Left ventricle myocardium inferior (tissue), 1 donor: ENCODE data around the gene ARHGAP1. TPM values are rescaled to one million over a fixed set of nuclear protein-coding genes. Genes with fewer than 3 reads are reported as not detected.

ENCODE experiments used
- DNase-seq: peaks from one replicate; pipeline ENCODE4 v3.0.0-alpha.2; 2020
- H3K27ac ChIP-seq: fragments of 200-600 bp; replicated peaks from 2 replicates; pipeline ENCODE4 v1.8.0; 2021
- H3K27me3 ChIP-seq: fragments of 200-600 bp; 2 replicates; pipeline ENCODE4 v1.8.0; 2021; ENCODE audit warnings: low read depth
- H3K36me3 ChIP-seq: fragments of 200-600 bp; 2 replicates; pipeline ENCODE4 v1.8.0; 2021
- H3K4me1 ChIP-seq: fragments of 200-600 bp; 2 replicates; pipeline ENCODE4 v1.8.0; 2021
- H3K4me3 ChIP-seq: fragments of 200-600 bp; 2 replicates; pipeline ENCODE4 v1.8.0; 2021; ENCODE audit warnings: mild to moderate bottlenecking, moderate library complexity
- H3K9me3 ChIP-seq: fragments of 200-600 bp; replicated peaks from 2 replicates; pipeline ENCODE4 v1.8.0; 2021
- intact Hi-C: fragments of 100-400 bp; cut with micrococcal nuclease; formaldehyde crosslinking; loops from one replicate; pipeline ENCODE4 v1.11.0; 2022
- total RNA-seq: library from RNA; stranded (reverse); fragmentation: NEBNext Ultra II Directional; extraction: Animal tissue kit (Norgen Biotek cat#: 25700); gene quantifications from one replicate; pipeline ENCODE4 v1.2.1, GENCODE V29; 2021
- TF ChIP-seq, protein P1 (sequence below): fragments of 200-600 bp; IDR thresholded peaks from 2 replicates; pipeline ENCODE4 v1.8.0; 2021; ENCODE audit warnings: antibody characterized with exemption, mild to moderate bottlenecking, borderline replicate concordance
- donor health status: DM: no; HTN: yes; CAD: no; lungs with severe emphysema.

ARHGAP1 gene
- total RNA-seq, 1 donor from 2014 or later = 101 TPM

DNA sequence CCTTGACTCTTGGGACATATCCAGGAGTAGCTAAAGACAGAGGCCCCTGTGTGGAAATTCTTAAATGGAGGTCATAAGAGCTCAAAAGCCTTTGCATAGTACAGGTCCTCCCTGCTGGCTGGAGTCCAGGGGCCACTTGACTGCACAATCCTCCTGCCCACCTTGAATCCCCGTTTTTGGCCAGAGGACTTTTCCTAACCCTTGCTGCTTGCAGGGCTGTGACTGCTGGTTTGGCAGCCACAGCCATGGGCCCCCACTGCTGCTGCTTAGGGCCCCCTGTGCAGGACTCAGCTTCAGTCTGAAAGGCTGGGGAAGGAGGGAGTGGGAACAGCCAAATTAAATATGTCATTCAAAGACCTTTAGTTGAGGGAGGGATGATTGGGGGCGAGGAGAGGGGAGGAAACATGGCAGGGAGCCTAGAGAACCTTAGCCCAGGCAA, 33.4 kb downstream of the ARHGAP1 start:
- intact Hi-C loops = no loop called here
- Histone ChIP-seq H3K27ac (peak overlapping the region; percentile 88), H3K4me3 (no peak overlapping the region), H3K36me3 (peaks cover 90% of the 10 kb centered on the region), H3K4me1 (peaks cover 73% of the 10 kb centered on the region), H3K9me3 (no peaks in the 10 kb centered on the region), H3K27me3 (no peaks in the 10 kb centered on the region)
- no peak for DNase-seq
- TF ChIP-seq, protein P1, sequence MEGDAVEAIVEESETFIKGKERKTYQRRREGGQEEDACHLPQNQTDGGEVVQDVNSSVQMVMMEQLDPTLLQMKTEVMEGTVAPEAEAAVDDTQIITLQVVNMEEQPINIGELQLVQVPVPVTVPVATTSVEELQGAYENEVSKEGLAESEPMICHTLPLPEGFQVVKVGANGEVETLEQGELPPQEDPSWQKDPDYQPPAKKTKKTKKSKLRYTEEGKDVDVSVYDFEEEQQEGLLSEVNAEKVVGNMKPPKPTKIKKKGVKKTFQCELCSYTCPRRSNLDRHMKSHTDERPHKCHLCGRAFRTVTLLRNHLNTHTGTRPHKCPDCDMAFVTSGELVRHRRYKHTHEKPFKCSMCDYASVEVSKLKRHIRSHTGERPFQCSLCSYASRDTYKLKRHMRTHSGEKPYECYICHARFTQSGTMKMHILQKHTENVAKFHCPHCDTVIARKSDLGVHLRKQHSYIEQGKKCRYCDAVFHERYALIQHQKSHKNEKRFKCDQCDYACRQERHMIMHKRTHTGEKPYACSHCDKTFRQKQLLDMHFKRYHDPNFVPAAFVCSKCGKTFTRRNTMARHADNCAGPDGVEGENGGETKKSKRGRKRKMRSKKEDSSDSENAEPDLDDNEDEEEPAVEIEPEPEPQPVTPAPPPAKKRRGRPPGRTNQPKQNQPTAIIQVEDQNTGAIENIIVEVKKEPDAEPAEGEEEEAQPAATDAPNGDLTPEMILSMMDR = no peak

DNA sequence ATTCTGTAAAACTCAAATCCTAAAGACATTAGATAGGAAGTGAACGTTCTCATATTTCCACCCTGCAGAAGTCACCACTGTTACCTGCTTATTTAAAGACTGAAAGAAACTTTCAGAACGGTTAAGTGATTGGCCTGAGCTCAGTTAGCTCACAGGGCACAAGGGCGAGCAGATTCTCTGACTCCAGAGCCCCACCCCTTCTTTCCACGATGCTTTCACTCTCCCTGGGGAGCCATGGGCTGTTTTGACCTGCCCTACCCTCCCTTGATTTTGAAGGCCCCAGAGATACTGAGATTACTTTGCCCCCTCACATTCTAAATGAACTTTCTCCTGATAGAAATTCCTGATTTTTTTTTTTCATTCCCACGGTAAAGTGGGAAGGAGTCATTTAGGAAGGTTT, 33.9 kb downstream of the ARHGAP1 start:
- peaks cover 90% of the 10 kb centered on the region for H3K36me3 ChIP-seq
- DNase-seq = peak; percentile 50
- peak overlapping the region; percentile 88 for H3K27ac ChIP-seq
- TF ChIP-seq, protein P1 = no peak
- H3K4me3 ChIP-seq = no peak overlapping the region
- no peaks in the 10 kb centered on the region for H3K27me3 ChIP-seq
- no peaks in the 10 kb centered on the region for H3K9me3 ChIP-seq
- intact Hi-C loops = no loop called here
- H3K4me1 ChIP-seq = peaks cover 70% of the 10 kb centered on the region

DNA sequence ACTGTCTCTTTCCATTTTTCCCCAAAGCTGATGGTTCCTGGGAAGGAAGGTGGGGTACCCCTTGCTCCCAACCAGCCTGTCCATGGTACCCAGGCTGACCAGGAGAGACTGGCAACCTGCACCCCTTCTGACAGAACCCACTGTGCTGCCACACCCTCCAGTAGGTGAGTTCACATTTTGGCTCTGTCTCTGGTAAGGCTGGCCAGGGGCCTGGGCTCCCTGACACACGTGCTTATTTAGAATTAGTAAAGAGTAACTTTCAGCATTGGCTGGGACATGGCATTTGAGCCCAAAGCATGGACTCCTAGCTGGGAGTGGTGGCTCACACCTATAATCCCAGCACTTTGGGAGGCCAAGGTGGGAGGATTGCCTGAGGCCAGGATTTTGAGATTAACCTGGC, 35.1 kb downstream of the ARHGAP1 start:
- Histone ChIP-seq H3K36me3 (peaks cover 88% of the 10 kb centered on the region), H3K27ac (peak overlapping the region; percentile 88), H3K4me1 (peaks cover 67% of the 10 kb centered on the region), H3K9me3 (no peaks in the 10 kb centered on the region), H3K4me3 (no peak overlapping the region), H3K27me3 (no peaks in the 10 kb centered on the region)
- TF ChIP-seq, protein P1 = no peak
- DNase-seq = no peak
- intact Hi-C loops = no loop called here

DNA sequence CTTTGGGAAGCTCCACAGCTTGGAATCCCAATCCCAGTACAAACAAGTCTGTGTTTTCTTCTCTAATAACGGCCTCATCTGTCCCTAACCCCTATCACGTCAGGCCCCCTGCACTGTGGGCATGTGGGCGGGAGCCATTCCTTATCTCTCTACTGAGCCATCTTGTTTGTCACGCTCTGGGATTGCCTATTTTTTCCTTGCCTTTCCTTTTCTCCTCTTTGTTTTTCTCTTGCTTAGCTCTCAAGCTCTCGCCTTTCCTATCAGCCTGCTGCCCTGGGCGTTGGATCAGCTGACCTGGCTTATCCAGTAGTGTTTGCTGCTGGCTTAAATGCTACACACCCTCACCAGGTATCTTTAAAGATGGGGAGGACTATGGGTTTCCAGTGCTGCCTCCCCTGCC, 35.8 kb downstream of the ARHGAP1 start:
- peaks cover 87% of the 10 kb centered on the region for H3K36me3 ChIP-seq
- H3K27me3 ChIP-seq = no peaks in the 10 kb centered on the region
- DNase-seq = no peak
- H3K27ac ChIP-seq = peak overlapping the region; percentile 88
- H3K9me3 ChIP-seq = no peaks in the 10 kb centered on the region
- peaks cover 61% of the 10 kb centered on the region for H3K4me1 ChIP-seq
- intact Hi-C loops = no loop called here
- TF ChIP-seq, protein P1 = no peak
- H3K4me3 ChIP-seq = no peak overlapping the region

DNA sequence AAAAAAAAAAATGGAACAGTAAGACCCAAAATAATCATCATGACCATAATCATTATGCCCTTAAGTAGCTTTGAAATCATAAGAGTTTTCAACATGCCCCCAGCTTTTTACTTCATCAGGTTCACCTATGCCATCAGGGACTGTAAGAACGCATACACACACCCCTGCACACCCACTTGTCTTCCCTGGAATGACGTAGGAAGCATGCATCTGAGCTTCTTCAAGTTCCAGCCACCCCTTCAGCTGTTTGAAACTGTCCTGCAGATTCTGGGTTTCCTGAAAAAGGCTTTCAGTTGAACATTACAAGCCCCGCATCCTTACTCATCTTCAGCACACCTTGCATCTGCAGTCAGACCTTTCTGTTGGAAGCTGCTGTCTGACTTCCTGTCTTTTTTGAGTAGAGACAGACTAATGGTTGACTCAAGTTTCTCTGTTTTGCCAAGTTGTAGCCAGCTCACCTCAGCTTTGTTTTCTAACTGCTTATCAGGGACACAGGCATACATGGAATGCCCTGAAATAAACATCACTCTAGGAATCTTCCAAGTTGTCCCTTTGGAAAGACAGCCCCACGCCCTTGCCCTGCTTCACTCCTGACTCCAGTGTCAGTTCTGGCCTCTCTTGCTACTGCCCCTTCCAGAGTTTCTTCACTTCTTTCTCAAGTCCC, 37.0 kb downstream of the ARHGAP1 start:
- peaks cover 64% of the 10 kb centered on the region for H3K4me1 ChIP-seq
- no peak for DNase-seq
- H3K27me3 ChIP-seq = no peaks in the 10 kb centered on the region
- peaks cover 87% of the 10 kb centered on the region for H3K36me3 ChIP-seq
- peak overlapping the region; percentile 88 for H3K27ac ChIP-seq
- TF ChIP-seq, protein P1 = no peak
- H3K4me3 ChIP-seq = no peak overlapping the region
- intact Hi-C loops = no loop called here
- no peaks in the 10 kb centered on the region for H3K9me3 ChIP-seq
